GM19351 (cell line): ENCODE measurements around the gene MAZ.
"Not testable (repeated sequence)": the region's sequence is repeated elsewhere in the genome, so short reads cannot be mapped to it uniquely, and the experiment has no call there.

Experiments
- ATAC-seq: cut with Tn5 transposase; IDR thresholded peaks from one replicate; pipeline ENCODE4 v1.9.1; 2021; ENCODE audit warnings: mild to moderate bottlenecking, moderate library complexity; ENCODE audit not compliant: unreplicated experiment

Gene MAZ

GRCh38 chr16:29784157-29784556, 22.2 kb upstream of the MAZ start:
- ATAC-seq, result no peak

DNA sequence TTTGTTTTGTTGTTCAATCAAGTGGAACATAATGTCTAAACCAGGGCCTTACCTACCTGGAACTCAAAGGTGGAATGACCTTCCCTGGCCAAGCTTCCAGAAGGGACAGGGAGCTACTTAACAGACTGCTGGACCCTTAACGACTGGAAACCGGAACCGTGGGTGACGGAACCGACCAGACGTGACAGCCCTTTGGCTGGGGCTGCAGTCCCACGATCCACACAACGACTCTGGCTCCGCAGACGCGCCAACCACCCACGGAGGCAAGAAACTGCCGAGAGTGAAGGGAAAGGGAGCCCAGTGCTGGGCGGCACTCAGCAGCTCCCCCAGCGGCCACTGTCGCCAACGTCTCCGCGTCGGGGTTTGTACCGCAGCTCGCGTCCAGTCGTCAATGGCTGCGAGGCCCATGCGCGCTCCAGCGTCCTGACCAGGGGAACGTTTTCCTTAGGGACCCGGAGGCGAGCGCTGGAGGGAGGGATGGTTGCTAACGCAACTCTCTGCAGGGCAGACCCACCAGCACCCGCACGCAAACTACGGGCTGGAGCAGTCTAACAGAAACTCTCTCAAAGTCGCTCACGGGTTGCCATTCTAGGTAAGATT, 21.3 kb upstream of the MAZ start:
- ATAC-seq, result no peak

GRCh38 chr16:29787155-29787554, 19.2 kb upstream of the MAZ start:
- not testable (repeated sequence) for ATAC-seq

GRCh38 chr16:29789775-29790182, 16.6 kb upstream of the MAZ start:
- ATAC-seq, result no peak

DNA sequence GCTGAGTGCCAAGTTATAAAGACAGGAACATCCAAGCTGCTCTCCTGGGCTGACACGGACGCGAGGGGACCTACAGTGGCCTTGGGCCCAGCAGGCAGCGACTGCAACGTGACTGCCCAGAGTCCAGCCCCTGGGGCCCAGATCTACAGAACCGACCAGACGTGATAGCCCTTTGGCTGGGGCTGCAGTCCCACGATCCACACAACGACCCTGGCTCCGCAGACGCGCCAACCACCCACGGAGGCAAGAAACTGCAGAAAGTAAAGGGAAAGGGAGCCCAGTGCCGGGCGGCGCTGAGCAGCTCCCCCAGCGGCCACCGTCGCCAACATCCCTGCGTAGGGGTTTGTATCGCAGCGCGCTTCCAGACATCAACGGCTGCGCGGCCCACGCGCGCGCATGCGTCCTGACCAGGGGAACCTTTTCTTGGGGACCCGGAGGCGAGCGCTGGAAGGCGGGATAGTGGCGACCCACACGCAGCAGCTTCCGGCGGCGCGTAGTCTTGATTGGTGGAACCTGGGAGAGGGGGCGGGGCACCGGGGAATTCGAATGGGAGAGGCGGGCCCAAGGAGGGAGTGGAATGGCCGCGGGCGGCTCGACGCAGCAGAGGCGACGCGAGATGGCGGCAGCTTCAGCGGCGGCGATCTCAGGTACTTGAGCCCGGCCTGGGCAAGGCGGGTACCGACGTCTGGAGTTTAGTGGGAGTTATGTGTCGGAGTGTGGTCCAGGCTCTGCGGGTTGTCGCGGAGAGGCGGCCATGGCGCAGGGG, 16.0 kb upstream of the MAZ start, which contains the start of gene KIF22:
Gene KIF22 (plus strand): TSS at position 569 of the 766 bp plus-strand sequence. CDS start 9 bp downstream, at position 578.
- peak; percentile 94 for ATAC-seq

- ATAC-seq, result no peak
Observed at GRCh38 chr16:29790949-29791844, 15.1 kb upstream of the MAZ start.

GRCh38 chr16:29791845-29792807, 14.2 kb upstream of the MAZ start:
- ATAC-seq, result no peak

DNA sequence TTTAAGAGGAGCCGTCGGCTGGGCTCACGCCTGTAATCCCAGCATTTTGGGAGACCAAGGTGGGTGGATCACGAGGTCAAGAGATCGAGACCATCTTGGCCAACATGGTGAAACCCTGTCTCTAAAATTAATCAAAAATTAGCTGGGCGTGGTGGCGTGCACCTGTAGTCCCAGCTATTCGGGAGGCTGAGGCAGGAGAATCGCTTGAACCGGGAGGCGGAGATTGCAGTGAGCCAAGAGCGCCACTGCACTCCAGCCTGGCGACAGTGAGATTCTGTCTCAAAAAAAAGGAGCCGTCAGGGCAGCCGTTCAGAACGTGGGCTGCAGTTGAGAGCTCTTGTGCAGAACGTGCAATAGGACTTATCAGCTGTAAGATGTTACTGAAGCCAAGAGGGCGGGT, 13.2 kb upstream of the MAZ start:
- not testable (repeated sequence) for ATAC-seq

DNA sequence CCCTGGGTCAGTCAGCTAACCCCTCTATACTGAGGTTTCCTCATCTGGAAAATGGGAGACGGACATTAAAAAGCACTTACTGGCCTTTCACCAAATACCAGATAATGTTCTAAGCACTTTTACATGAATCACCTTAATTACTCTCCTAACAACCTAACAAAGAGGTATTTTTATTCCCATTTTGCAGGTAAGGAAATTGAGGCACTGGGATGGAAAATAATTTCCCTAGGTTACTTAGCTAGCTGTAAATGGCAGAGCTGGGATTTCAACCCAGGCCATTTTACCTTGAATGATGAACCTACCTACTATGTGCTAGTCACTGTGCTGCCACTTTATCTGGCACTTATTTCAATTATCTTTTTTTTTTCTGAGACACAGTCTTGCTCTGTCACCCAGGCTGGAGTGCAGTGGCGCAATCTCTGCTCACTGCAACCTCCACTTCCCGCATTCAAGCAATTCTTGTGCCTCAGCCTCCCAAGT, 12.1 kb upstream of the MAZ start:
- no peak for ATAC-seq

- no peak for ATAC-seq
Observed at GRCh38 chr16:29802416-29802935, 3.9 kb upstream of the MAZ start.

DNA sequence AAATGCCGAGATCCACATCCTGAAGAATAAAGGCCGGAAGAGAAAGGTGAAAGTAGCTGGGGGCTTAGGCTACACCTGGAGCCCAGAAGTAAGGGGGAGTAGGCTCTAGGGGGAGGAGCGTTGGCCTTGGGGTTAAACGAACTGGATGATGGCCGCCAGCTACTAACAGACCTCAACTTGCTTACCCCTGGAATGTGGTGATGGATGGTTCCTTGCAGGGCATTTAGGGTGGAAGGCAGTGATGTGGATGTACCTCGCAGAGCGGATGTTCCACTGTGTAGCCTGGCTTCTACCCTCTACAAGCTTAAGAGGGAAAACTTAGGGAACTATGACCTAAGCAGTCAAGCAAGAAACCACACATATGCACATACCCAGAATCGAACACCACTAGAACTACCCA, 2.3 kb upstream of the MAZ start:
- ATAC-seq, result no peak

- no peak for ATAC-seq
Observed at GRCh38 chr16:29804455-29805231, 1.7 kb upstream of the MAZ start.

DNA sequence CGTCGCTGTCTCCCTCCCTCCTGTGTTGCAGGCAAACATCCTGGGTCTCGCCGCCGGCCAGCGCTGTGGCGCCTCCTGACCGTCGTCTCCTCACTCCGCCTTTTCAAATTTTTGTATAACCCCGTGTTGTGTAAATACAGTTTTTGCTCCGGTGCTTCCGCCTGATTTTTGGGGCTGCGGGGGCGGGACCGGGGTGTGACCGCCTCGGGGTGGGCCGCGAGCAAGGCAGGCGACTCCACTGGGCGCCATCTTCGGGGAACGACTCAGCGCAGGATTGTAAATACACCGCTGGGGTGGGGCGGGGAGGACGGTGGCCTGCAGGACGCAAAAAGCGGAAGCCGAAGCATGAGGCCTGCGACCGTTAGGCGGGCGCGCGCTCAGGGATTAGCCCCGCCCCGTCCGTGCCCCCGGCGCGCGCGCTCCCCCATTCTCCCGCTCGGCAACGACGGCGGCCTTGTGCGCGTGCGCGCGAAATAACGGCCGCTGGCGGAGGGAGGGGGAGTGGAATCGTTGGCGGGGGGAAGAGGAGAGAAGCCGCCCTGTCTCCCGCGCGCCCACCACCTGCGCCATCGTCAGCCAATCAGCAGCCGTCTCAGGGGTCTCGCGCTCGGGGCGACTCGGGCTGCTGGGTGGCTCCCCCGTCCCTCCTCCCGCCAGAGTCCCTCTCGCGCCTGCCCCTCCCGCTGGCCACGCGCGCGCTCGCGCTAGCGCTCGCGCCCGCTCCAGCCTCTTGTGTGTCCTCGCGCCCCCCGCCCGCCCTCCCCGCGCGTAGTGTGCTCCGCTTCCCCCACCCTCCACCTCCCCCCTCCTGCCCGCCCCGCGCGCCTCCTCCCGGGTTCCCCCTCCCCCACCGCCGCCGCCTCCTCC, 864 bp upstream of the MAZ start:
- ATAC-seq, result peak; percentile 56

DNA sequence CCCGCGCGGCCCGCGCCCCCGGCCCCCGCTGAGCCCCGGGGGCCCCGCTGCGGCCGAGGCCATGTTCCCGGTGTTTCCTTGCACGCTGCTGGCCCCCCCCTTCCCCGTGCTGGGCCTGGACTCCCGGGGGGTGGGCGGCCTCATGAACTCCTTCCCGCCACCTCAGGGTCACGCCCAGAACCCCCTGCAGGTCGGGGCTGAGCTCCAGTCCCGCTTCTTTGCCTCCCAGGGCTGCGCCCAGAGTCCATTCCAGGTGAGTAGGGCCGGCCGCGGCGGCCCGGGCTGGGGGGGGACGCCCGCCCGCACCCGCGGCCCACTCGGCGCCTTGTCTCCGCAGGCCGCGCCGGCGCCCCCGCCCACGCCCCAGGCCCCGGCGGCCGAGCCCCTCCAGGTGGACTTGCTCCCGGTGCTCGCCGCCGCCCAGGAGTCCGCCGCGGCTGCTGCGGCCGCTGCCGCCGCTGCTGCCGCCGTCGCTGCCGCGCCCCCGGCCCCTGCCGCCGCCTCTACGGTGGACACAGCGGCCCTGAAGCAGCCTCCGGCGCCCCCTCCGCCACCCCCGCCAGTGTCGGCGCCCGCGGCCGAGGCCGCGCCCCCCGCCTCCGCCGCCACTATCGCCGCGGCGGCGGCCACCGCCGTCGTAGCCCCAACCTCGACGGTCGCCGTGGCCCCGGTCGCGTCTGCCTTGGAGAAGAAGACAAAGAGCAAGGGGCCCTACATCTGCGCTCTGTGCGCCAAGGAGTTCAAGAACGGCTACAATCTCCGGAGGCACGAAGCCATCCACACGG, 504 bp downstream of the MAZ start:
- no peak for ATAC-seq

- ATAC-seq, result no peak
Observed at GRCh38 chr16:29807426-29808218, 1.3 kb downstream of the MAZ start.

DNA sequence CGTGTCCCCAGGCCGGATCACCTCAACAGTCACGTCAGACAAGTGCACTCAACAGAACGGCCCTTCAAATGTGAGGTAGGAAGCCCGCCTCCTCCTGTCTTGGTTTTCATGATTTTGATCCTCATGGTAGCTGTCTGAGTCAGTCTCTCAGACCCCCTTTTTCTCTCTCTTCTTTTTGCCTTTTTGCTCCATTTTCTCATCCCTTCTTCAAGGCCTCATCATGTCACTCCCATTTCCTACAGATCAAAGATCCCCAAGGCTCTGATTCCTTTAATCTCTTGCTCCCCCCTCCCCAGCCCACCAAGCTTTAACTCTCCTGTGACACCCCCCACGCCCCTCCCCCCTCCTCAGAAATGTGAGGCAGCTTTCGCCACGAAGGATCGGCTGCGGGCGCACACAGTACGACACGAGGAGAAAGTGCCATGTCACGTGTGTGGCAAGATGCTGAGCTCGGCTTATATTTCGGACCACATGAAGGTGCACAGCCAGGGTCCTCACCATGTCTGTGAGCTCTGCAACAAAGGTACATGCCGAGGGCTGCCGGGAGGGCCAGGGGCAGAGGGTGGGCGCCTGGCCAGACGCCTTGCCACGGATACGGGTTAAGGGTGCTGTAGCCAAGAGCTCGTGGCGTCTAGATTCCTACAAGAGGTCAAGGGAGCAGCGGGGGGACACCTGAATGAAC, 2.0 kb downstream of the MAZ start:
- no peak for ATAC-seq
